H1 (cell line): ENCODE results near the gene SSH2. TPM values are rescaled to one million over a fixed set of nuclear protein-coding genes. Genes with fewer than 3 reads are reported as not detected.

ENCODE experiments used
- CBX8 ChIP-seq: fragments of 300-800, 300-1000 bp; sonication (generic); IDR thresholded peaks from 2 replicates; pipeline ENCODE4 v1.7.1; 2016; ENCODE audit warnings: low read depth, low read length, borderline replicate concordance
- CHD7 ChIP-seq: fragments of 300-600 bp; sonication (generic); IDR thresholded peaks from 2 replicates; pipeline ENCODE4 v1.7.1; 2012; ENCODE audit warnings: low read length, moderate library complexity, mild to moderate bottlenecking, inconsistent platforms; ENCODE audit not compliant: insufficient replicate concordance
- E2F6 ChIP-seq: IDR thresholded peaks from 2 replicates; pipeline ENCODE4 v1.6.1; 2012; ENCODE audit warnings: inconsistent platforms
- GTF2F1 ChIP-seq: IDR thresholded peaks from 2 replicates; pipeline ENCODE4 v1.6.1; 2012; ENCODE audit warnings: low read depth, low read length, improper control_type of control experiment, borderline replicate concordance
- KDM1A ChIP-seq: fragments of 200-600, 300-600 bp; sonication (generic); IDR thresholded peaks from 2 replicates; pipeline ENCODE4 v1.7.1; 2016; ENCODE audit warnings: mild to moderate bottlenecking, low read length, borderline replicate concordance
- PHF8 ChIP-seq: fragments of 200-600 bp; sonication (generic); conservative IDR thresholded peaks from 2 replicates; pipeline ENCODE4 v1.7.1; 2012; ENCODE audit warnings: low read depth, mild to moderate bottlenecking, inconsistent platforms, low read length, moderate library complexity
- USF2 ChIP-seq: IDR thresholded peaks from 2 replicates; pipeline ENCODE4 v1.6.1; 2011; ENCODE audit warnings: low read length, improper control_type of control experiment
- ZNF274 ChIP-seq: IDR thresholded peaks from 2 replicates; pipeline ENCODE4 v1.7.0; 2012; ENCODE audit warnings: low read length, borderline replicate concordance; ENCODE audit errors: extremely low read depth
- polyA plus RNA-seq, 7 experiments: library from polyadenylated mRNA; depleted of rRNA in 3 of 7; stranded (reverse) in 5 of 7; unstranded in 2 of 7; fragments of >200 nt in 5 of 7; fragments of 200-250 nt in 2 of 7; gene quantifications; 1 replicate in 5 of 7; 2 replicates in 1 of 7; 4 replicates in 1 of 7; pipeline versions ENCODE4 v1.2.1 to v1.2.3, GENCODE V29; 2011 to 2013; ENCODE audit warnings: missing spikeins in 2 of 7, mixed read lengths in 2 of 7
- total RNA-seq: library from RNA; stranded (reverse); fragmentation: NEBNext Ultra II Directional; extraction: Animal tissue kit (Norgen Biotek cat#: 25700); gene quantifications from 2 replicates; pipeline ENCODE4 v1.2.1, GENCODE V29; 2021

Gene SSH2
- total and polyA plus RNA-seq, 2 of the 8 experiments (the other 6 are each of a cell fraction or from before 2014, with no cell fraction given) = 5.2 to 15.9 TPM

- no peak for TF ChIP-seq CHD7
- no peak for TF ChIP-seq CBX8
- no peak for TF ChIP-seq E2F6
- TF ChIP-seq KDM1A = no peak
- TF ChIP-seq GTF2F1 = no peak
- TF ChIP-seq PHF8 = no peak
- no peak for TF ChIP-seq USF2
- no peak for TF ChIP-seq ZNF274
Measured at GRCh38 chr17:29949696-29950095, 19.7 kb upstream of the SSH2 start (continued).
